ENCODE measurements around the gene ESPNL.

DNA sequence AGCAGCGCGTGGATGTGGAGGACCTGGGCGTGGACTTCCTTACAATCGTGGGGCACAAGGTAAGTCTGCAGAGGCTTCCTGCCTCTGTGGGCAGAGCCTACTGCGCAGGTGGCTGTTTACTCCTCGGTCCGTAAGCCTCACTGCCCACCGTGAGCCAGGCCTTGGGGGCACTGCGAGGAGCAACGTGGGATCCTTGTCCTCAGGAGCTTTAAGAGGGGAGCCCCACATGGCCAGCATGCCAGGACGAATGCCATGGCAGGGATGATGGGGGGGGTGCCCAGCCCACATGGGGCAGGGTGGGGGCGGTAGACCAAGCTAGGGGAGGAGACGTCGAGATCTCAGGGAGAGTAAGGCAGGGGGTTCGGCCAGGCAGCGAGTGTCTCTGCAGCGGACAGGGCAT lies 18.0 kb upstream of the ESPNL start:
- TF ChIP-seq POLR2AphosphoS5 (IDR thresholded peaks at IDR 0.05) (no peak), POLR2A (IDR thresholded peaks at IDR 0.05) (no peak)
- TF ChIP-seq, protein P1, sequence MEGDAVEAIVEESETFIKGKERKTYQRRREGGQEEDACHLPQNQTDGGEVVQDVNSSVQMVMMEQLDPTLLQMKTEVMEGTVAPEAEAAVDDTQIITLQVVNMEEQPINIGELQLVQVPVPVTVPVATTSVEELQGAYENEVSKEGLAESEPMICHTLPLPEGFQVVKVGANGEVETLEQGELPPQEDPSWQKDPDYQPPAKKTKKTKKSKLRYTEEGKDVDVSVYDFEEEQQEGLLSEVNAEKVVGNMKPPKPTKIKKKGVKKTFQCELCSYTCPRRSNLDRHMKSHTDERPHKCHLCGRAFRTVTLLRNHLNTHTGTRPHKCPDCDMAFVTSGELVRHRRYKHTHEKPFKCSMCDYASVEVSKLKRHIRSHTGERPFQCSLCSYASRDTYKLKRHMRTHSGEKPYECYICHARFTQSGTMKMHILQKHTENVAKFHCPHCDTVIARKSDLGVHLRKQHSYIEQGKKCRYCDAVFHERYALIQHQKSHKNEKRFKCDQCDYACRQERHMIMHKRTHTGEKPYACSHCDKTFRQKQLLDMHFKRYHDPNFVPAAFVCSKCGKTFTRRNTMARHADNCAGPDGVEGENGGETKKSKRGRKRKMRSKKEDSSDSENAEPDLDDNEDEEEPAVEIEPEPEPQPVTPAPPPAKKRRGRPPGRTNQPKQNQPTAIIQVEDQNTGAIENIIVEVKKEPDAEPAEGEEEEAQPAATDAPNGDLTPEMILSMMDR (IDR thresholded peaks at IDR 0.05 in 8 of 11, conservative IDR thresholded peaks at IDR 0.05 in 3 of 11), result no peak

Data from spleen (tissue), 7 donors.